K562 treated with DMSO at 1 percent for 24 hours (cell line): ENCODE measurements around the gene ACTR8. TPM values are rescaled to one million over a fixed set of nuclear protein-coding genes. Genes with fewer than 3 reads are reported as not detected.

ENCODE experiments used
- total RNA-seq: library from RNA; unstranded; fragments of 300-600 nt; gene quantifications from 2 replicates; pipeline ENCODE4 v1.2.3, GENCODE V29; 2022; ENCODE audit warnings: low read depth; ENCODE audit not compliant: insufficient read depth

Gene ACTR8, protein sequence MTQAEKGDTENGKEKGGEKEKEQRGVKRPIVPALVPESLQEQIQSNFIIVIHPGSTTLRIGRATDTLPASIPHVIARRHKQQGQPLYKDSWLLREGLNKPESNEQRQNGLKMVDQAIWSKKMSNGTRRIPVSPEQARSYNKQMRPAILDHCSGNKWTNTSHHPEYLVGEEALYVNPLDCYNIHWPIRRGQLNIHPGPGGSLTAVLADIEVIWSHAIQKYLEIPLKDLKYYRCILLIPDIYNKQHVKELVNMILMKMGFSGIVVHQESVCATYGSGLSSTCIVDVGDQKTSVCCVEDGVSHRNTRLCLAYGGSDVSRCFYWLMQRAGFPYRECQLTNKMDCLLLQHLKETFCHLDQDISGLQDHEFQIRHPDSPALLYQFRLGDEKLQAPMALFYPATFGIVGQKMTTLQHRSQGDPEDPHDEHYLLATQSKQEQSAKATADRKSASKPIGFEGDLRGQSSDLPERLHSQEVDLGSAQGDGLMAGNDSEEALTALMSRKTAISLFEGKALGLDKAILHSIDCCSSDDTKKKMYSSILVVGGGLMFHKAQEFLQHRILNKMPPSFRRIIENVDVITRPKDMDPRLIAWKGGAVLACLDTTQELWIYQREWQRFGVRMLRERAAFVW
- 8.0 and 10.1 TPM in 2 replicates for total RNA-seq

DNA sequence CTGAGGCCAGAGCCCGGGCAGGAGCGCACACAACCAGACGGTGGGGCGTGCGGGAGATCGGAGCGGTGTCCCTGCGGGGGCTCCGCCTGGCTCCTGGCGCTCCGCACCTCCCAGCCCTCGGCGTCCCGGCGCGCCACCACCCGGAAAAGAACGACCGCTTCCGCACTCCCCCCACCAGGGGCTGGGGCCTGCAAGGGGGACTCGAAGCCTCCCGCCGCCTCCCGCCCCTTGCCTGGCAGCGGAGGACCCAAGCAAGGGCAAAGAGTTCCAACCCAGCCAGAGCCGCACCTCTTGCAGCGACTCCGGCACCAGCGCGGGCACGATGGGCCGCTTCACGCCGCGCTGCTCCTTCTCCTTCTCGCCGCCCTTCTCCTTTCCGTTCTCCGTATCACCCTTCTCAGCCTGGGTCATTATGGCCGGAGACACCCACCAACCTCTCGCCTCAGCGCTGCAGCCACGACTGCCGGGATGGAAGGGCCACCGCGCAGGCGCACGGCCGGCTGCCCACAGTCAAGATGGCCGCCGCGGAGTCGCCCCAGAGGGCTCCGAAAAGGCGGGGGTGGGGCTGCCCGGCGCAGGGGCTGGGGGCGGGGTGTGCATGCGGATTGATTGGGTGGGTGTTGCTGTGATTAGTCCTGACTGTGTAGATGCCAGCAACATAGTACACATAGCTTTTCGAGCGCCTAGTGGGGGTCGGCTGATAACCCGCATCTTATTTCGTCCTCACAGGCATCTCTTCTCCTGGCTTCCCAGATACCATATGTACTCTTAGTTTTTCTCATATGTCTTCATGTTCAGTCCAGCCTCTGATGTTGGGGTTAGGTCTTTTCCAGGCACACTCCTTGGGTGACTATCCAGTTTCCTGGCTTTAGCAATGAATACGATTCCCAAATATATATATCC is at the start of gene ACTR8:
Gene ACTR8 (minus strand): TSS at position 462 of the 903 bp plus-strand sequence. CDS start 51 bp downstream, at position 411.

GRCh38 chr3:53891497-53892285 is 9.7 kb upstream of the ACTR8 start, which contains the start of gene SELENOK:
TSS of gene SELENOK (minus strand) at chr3:53891859.

GRCh38 chr3:53846134-53846850 is 35.7 kb downstream of the ACTR8 start, which contains the start of the genes CHDH and IL17RB:
TSS of gene CHDH (minus strand) at chr3:53846419. CDS start at chr3:53824008, 22,411 bp downstream.
TSS of gene IL17RB (plus strand) at chr3:53846568. CDS start at chr3:53846589, 21 bp downstream.

Other genes with a start within 250 kb of the ACTR8 start
- 0.16 and 0.21 TPM in 2 replicates for gene CHDH, start 35.7 kb downstream of the ACTR8 start, total RNA-seq
- 1.2 and 1.4 TPM in 2 replicates for gene IL17RB, start 35.6 kb downstream of the ACTR8 start, total RNA-seq
- 27.7 and 29.7 TPM in 2 replicates for gene SELENOK, start 9.7 kb upstream of the ACTR8 start, total RNA-seq
- not detected in 2 replicates for gene CACNA2D3, start 240.4 kb upstream of the ACTR8 start, total RNA-seq